ENCODE data around the gene LSM2.

The LSM2 gene

GRCh38 chr6:31781244-31782125 is 25.3 kb downstream of the LSM2 start:
- TF ChIP-seq CTCF (conservative IDR thresholded peaks at IDR 0.05; ENCODE audit: control insufficient read depth, insufficient read depth, low read depth, low read length), result no peak
- no peak overlapping the region for H3K4me3 ChIP-seq (ENCODE audit: control insufficient read depth, low read depth, low read length)
- DNase-seq (ENCODE audit: low read depth), result no peak

GRCh38 chr6:31780507-31781243 is 26.1 kb downstream of the LSM2 start:
- no peak for TF ChIP-seq CTCF (conservative IDR thresholded peaks at IDR 0.05; ENCODE audit: control insufficient read depth, insufficient read depth, low read depth, low read length)
- DNase-seq (ENCODE audit: low read depth), result no peak
- H3K4me3 ChIP-seq (ENCODE audit: control insufficient read depth, low read depth, low read length), result no peak overlapping the region

- DNase-seq (ENCODE audit: low read depth), result no peak
- no peak overlapping the region for H3K4me3 ChIP-seq (ENCODE audit: control insufficient read depth, low read depth, low read length)
- no peak for TF ChIP-seq CTCF (conservative IDR thresholded peaks at IDR 0.05; ENCODE audit: control insufficient read depth, insufficient read depth, low read depth, low read length)
Measured at GRCh38 chr6:31779908-31780307, 26.9 kb downstream of the LSM2 start.

GRCh38 chr6:31778999-31779885 is 27.5 kb downstream of the LSM2 start:
- DNase-seq (ENCODE audit: low read depth), result no peak
- TF ChIP-seq CTCF (conservative IDR thresholded peaks at IDR 0.05; ENCODE audit: control insufficient read depth, insufficient read depth, low read depth, low read length), result no peak

GRCh38 chr6:31778193-31778592 is 28.6 kb downstream of the LSM2 start:
- no peak overlapping the region for H3K4me3 ChIP-seq (ENCODE audit: control insufficient read depth, low read depth, low read length)
- DNase-seq (ENCODE audit: low read depth), result no peak

More at GRCh38 chr6:31778999-31779885, 27.5 kb downstream of the LSM2 start:
- H3K4me3 ChIP-seq (ENCODE audit: control insufficient read depth, low read depth, low read length), result no peak overlapping the region

More at GRCh38 chr6:31778193-31778592, 28.6 kb downstream of the LSM2 start:
- no peak for TF ChIP-seq CTCF (conservative IDR thresholded peaks at IDR 0.05; ENCODE audit: control insufficient read depth, insufficient read depth, low read depth, low read length)

Measured in fibroblast of mammary gland (primary cell).